ENCODE results near the gene GRIN3A.

GRIN3A gene

GRCh38 chr9:101652601-101653175 lies 85.8 kb downstream of the GRIN3A start:
- Histone ChIP-seq H4K20me1 (ENCODE audit: insufficient read depth, low read length, poor library complexity, severe bottlenecking) (no peaks in the 10 kb centered on the region), H3K4me3 (ENCODE audit: low read length, poor library complexity, severe bottlenecking) (no peak overlapping the region), H2AFZ (ENCODE audit: low read length) (no peak overlapping the region), H3K4me1 (ENCODE audit: insufficient read depth, low read length, poor library complexity, severe bottlenecking) (no peaks in the 10 kb centered on the region), H3K79me2 (ENCODE audit: insufficient read depth, low read length) (no peaks in the 10 kb centered on the region), H3F3A (ENCODE audit: low read depth) (no peaks in the 10 kb centered on the region), H3K9ac (ENCODE audit: low read depth, low read length, poor library complexity, severe bottlenecking) (no peak overlapping the region), H3K4me2 (ENCODE audit: low read depth, low read length, poor library complexity, severe bottlenecking) (no peak overlapping the region), H3K36me3 (ENCODE audit: insufficient read depth, low read length) (no peaks in the 10 kb centered on the region), H3K9me2 (replicated peaks; ENCODE audit: low read depth, low read length) (no peaks in the 10 kb centered on the region), H3K9me3 (ENCODE audit: insufficient read depth, low read depth, low read length) (no peaks in the 10 kb centered on the region), H3K27me3 (ENCODE audit: insufficient read depth, low read length, poor library complexity, severe bottlenecking) (no peaks in the 10 kb centered on the region)
- TF ChIP-seq EZH2phosphoT487 (IDR thresholded peaks at IDR 0.05; ENCODE audit: borderline replicate concordance): no peak
- no peak for TF ChIP-seq CTCF (conservative IDR thresholded peaks at IDR 0.05; ENCODE audit: low read length)

GRCh38 chr9:101650142-101650541 lies 88.3 kb downstream of the GRIN3A start:
- Histone ChIP-seq H3K9me3 (ENCODE audit: insufficient read depth, low read depth, low read length) (no peaks in the 10 kb centered on the region), H3K9me2 (replicated peaks; ENCODE audit: low read depth, low read length) (no peaks in the 10 kb centered on the region), H2AFZ (ENCODE audit: low read length) (no peak overlapping the region), H3K36me3 (ENCODE audit: insufficient read depth, low read length) (no peaks in the 10 kb centered on the region), H3K4me1 (ENCODE audit: insufficient read depth, low read length, poor library complexity, severe bottlenecking) (no peaks in the 10 kb centered on the region), H3F3A (ENCODE audit: low read depth) (no peaks in the 10 kb centered on the region), H3K9ac (ENCODE audit: low read depth, low read length, poor library complexity, severe bottlenecking) (no peak overlapping the region), H3K4me3 (ENCODE audit: low read length, poor library complexity, severe bottlenecking) (no peak overlapping the region), H3K4me2 (ENCODE audit: low read depth, low read length, poor library complexity, severe bottlenecking) (no peak overlapping the region), H3K27me3 (ENCODE audit: insufficient read depth, low read length, poor library complexity, severe bottlenecking) (no peaks in the 10 kb centered on the region), H4K20me1 (ENCODE audit: insufficient read depth, low read length, poor library complexity, severe bottlenecking) (no peaks in the 10 kb centered on the region), H3K79me2 (ENCODE audit: insufficient read depth, low read length) (no peaks in the 10 kb centered on the region)
- TF ChIP-seq CTCF (conservative IDR thresholded peaks at IDR 0.05; ENCODE audit: low read length) (no peak), EZH2phosphoT487 (IDR thresholded peaks at IDR 0.05; ENCODE audit: borderline replicate concordance) (no peak)

- Histone ChIP-seq H3K36me3 (ENCODE audit: insufficient read depth, low read length) (no peaks in the 10 kb centered on the region), H3K9me3 (ENCODE audit: insufficient read depth, low read depth, low read length) (no peaks in the 10 kb centered on the region), H3K4me3 (ENCODE audit: low read length, poor library complexity, severe bottlenecking) (no peak overlapping the region), H3K4me1 (ENCODE audit: insufficient read depth, low read length, poor library complexity, severe bottlenecking) (no peaks in the 10 kb centered on the region), H3K27me3 (ENCODE audit: insufficient read depth, low read length, poor library complexity, severe bottlenecking) (no peaks in the 10 kb centered on the region), H3K9me2 (replicated peaks; ENCODE audit: low read depth, low read length) (no peaks in the 10 kb centered on the region), H3K9ac (ENCODE audit: low read depth, low read length, poor library complexity, severe bottlenecking) (no peak overlapping the region), H3K79me2 (ENCODE audit: insufficient read depth, low read length) (no peaks in the 10 kb centered on the region), H4K20me1 (ENCODE audit: insufficient read depth, low read length, poor library complexity, severe bottlenecking) (no peaks in the 10 kb centered on the region), H3K4me2 (ENCODE audit: low read depth, low read length, poor library complexity, severe bottlenecking) (no peak overlapping the region), H3F3A (ENCODE audit: low read depth) (no peaks in the 10 kb centered on the region), H2AFZ (ENCODE audit: low read length) (no peak overlapping the region)
- no peak for TF ChIP-seq EZH2phosphoT487 (IDR thresholded peaks at IDR 0.05; ENCODE audit: borderline replicate concordance)
- no peak for TF ChIP-seq CTCF (conservative IDR thresholded peaks at IDR 0.05; ENCODE audit: low read length)
Observed at GRCh38 chr9:101648493-101648892, 90.0 kb downstream of the GRIN3A start.

Measured in Loucy (cell line).